GM10266 (cell line): ENCODE measurements around the gene PGM1.

Source experiments
- DNase-seq: peaks from one replicate; pipeline ENCODE4 v3.0.0; 2012; ENCODE audit errors: extremely low spot score
- TF ChIP-seq, protein P1 (sequence below): IDR thresholded peaks from 2 replicates; pipeline ENCODE4 v1.5.1; 2012; ENCODE audit warnings: mild to moderate bottlenecking, low read depth; ENCODE audit not compliant: control insufficient read depth, insufficient read depth; ENCODE audit errors: missing control alignments

Gene PGM1

DNA sequence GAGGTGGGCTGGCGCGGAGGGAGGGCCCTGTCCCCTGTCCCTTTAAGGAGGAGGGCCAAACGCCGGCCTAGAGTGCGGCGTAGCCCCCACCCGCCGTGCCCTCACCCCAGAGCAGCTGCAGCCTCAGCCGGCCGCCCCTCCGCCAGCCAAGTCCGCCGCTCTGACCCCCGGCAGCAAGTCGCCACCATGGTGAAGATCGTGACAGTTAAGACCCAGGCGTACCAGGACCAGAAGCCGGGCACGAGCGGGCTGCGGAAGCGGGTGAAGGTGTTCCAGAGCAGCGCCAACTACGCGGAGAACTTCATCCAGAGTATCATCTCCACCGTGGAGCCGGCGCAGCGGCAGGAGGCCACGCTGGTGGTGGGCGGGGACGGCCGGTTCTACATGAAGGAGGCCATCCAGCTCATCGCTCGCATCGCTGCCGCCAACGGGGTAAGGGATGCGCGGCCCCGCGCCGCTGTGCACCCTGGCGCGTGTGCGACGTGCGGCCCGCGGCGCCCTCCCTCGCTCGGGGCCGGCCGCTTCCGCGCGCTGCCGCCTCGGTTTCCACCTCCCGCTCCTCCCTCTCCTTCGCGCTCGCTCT lies at the start of gene PGM1:
Gene PGM1, plus strand, starts transcription at position 109 of the 583 bp plus-strand sequence. Its CDS starts 78 bp downstream, at position 187.
- peak; percentile 80 for DNase-seq

DNA sequence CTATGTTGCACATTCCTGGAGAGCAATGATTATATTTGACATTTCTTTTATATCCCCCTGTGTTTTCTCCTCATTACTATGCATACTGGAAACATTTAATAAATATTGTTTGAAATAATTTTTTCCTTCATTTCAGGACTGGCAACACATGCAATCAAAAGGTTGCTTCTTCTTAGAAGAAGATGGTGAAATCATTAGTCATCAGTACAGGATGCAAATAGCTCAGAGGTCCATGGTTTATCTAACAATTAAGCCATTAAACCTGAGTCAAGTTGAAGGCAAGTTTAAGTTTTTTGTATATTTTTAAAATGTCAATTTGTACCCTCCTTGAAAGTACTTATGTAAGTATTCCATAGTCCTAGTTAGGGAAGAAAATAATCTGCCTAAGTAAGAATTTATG lies 47.4 kb upstream of the PGM1 start:
- TF ChIP-seq, protein P1, sequence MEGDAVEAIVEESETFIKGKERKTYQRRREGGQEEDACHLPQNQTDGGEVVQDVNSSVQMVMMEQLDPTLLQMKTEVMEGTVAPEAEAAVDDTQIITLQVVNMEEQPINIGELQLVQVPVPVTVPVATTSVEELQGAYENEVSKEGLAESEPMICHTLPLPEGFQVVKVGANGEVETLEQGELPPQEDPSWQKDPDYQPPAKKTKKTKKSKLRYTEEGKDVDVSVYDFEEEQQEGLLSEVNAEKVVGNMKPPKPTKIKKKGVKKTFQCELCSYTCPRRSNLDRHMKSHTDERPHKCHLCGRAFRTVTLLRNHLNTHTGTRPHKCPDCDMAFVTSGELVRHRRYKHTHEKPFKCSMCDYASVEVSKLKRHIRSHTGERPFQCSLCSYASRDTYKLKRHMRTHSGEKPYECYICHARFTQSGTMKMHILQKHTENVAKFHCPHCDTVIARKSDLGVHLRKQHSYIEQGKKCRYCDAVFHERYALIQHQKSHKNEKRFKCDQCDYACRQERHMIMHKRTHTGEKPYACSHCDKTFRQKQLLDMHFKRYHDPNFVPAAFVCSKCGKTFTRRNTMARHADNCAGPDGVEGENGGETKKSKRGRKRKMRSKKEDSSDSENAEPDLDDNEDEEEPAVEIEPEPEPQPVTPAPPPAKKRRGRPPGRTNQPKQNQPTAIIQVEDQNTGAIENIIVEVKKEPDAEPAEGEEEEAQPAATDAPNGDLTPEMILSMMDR, result no peak
- DNase-seq, result no peak

More for the DNA sequence above, at the start of gene PGM1:
- TF ChIP-seq, protein P1, result peak; percentile 12

DNA sequence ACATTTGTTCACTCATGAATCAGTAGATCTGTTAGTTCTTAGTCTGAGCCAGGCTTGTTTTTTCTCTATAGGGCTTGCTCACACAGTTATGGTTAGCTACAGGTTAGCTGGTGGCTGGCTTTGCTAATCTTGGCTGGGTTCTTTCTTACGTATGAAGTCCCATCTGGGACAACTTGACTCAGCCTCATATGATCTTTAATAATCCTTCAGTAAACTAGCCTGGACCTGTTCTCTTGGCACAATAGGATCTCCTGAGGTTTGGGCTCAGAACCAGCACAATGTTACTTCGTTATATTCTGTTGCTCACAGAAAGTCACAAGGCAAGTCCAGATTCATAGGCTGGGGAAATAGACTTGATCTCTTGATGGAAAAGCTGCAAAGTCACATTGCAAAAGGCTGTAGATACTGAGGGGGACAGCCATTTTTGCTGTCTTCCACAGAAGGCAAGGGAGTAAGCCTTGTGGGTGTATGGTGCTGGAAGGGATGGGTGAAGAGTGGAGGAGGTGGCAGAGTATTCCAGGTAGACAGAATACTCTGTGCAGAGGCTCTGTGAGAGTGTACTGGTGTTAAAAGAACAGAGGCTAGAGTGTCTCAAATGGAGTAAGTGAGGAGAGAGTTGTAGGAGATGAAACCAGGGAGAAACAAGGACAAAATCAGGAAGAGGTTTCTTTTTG lies 45.5 kb upstream of the PGM1 start:
- TF ChIP-seq, protein P1, result no peak
- DNase-seq, result no peak

DNA sequence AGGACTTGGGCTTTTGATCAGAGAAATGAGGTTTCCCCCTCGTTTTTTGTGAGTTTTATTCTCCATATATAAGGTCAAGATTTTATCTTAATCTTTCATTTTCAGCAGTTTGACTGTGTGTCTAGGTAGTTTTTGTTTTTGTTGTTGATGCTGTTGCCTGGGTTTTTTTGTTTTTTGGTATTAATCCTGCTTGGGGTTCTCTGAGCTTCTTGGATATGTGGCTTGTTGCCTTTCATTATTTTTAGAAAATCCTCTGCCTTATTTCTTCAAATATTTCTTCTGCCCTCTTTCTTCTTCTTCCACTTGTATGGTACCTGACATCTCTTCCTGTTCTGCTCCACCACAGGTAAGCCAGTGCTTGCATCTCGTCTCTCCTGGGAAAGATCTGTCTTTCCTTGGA lies 44.9 kb upstream of the PGM1 start:
- DNase-seq, result no peak
- TF ChIP-seq, protein P1, result no peak

DNA sequence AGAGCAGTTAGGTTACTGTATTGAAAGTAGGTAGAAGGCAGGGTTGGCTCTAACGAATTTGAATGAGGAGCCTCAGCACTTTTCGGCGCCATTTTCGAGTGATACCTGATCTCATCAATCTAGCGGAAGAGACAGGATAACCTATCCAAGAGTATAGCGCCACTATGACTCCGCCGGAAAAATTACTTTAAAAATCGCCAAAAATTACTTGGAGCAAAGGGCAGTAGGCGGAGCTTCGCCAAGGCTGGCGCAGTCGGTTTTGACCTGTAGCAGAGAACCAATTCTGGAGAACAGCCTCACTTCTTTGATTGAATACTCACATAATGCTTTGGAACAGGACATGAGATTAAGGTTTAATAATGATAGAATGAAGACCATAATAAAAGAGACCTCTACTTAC lies 44.3 kb upstream of the PGM1 start:
- no peak for DNase-seq
- TF ChIP-seq, protein P1, result no peak

DNA sequence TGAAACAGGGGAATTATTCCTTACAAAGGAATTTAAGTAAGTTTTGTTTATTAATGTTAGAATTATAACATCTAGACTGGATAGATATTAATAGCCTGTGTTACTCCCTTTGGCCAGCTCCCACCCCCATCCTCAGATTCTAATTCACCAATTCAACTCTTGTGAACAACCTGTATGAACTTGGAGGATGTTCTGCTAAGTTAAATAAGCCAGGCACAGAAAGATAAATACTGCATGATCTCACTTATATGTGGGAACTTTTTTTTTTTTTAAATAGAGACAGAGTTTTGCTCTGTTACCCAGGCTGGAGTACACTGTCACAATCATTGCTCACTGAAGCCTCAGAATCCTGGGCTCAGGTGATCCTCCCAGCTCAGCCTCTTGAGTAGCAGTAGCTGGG lies 37.7 kb upstream of the PGM1 start:
- DNase-seq, result no peak
- TF ChIP-seq, protein P1, result no peak

DNA sequence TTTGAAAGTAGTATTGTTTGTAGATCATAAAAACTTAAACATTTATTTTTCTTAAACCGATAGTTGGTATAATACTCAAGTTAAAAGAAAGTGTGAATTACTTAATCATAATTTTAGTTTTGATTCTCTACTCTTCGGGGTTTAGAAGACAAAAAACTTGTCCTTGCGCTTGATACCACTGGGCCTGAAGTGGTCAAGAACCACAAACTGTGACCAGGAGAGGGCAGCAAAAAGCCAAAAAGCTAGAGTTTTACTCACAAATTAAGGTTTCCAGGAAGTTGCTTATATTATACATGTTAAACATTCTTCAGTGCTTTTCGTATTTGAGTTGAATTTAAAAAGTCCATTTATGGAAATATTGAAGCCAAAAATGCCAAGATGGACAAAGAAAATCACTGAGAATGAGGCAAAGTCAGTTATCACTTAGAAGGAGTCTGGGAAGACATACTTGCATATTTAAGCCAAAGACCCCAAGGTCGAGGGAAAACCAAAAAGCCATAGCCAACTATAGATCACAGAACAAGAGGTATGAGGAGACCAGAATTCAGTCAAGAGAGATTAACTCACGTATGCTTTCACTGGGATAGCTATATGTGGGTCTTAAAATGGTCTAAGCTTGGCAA lies 35.7 kb upstream of the PGM1 start:
- DNase-seq, result no peak

More for the DNA sequence above, 35.7 kb upstream of the PGM1 start:
- TF ChIP-seq, protein P1, result peak; percentile 38
